Activated CD8-positive, alpha-beta memory T cell treated with anti-CD3 and anti-CD28 coated beads for 36 hours (primary cell): Measurements from ENCODE around the gene JHY. TPM values are rescaled to one million over a fixed set of nuclear protein-coding genes. Genes with fewer than 3 reads are reported as not detected.

Experiments used
- CTCF ChIA-PET: fragments of 350-600 bp; sonication (Branson Sonifier 250); formaldehyde crosslinking; loops from one replicate; lab custom pipeline; 2021; ENCODE audit warnings: antibody characterized with exemption; lab: Charles Lee
- POLR2A ChIA-PET: fragments of 350-600 bp; sonication (Branson Sonifier 250); formaldehyde crosslinking; loops from one replicate; lab custom pipeline; 2021; ENCODE audit warnings: antibody characterized with exemption; lab: Charles Lee
- total RNA-seq, 2 experiments: library from RNA; stranded (reverse); gene quantifications; one replicate each; pipeline ENCODE4 v1.2.3, GENCODE V29; 2021

The JHY gene
- total RNA-seq = 1 to 10 TPM; 2.7 to 3.6 TPM

DNA sequence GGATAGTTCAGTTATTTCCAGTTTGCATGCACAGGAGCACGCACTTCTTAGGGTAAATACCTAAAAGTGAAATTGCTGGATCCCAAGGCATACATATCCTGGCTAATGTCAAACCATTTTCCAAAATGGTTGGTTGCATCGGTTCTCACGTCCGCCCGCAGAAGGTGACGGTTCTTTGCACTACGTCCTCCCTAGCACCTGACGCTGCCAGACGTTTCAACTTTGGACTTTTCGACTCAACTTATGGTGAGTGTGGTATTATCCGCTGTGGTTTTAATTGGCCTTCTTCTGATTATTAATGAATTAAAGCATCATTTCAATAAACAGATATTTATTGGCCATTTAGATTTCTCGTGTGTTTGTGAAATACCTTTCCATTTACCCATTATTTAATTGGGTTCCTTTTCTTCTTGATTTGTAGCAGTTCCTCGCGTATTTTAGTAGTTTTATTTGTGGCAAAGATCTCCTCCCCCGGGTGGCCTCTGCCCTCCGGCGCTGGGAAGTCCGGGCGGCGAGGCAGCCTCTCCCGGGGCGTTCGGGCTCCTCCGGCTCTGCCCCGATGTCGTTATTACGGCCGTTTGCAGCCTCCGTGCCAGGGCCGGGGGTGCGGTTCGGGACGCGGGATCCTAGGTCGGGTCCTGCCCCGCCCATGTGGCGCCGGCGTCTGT, at the start of gene JHY:
TSS of gene JHY (plus strand) at position 571 of the 668 bp plus-strand sequence. CDS start 3,091 bp downstream, outside the sequence.
- POLR2A ChIA-PET = no interaction called here
- CTCF ChIA-PET = interaction anchor here (1.0 to 1.4 kb wide), 2 partner anchors 18 to 172 kb away, joined by 3 to 4 read pairs; no protein-coding TSS in a partner anchor

DNA sequence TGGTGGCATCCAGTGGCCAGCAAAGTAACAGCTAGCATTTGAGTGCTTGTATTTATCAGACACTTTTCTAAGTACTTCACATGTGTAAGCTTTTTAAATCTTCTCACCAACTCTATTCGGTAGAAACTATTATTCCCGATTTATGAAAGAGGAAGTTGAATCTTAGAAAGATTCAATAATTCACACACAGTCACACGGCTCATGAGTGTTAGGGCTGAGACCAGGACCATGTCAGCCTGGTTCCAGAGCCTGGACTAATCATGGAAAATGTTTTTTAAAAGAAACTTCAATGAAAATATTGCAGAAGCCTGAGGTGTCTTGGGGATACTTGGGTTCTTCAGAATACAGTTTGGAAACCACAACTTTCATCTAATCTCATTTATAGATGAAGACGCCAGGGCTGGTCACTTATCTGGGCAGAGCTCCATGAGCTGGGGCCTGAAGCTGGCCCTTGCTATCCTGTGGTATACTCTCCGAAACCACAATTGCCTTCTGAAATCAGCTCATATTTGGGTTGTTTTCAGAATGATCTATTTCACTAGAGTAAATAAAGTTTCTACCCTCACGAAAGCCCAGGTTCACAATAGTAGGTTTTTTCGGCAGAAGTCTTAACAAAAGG, 48.6 kb upstream of the JHY start:
- ChIA-PET CTCF (interaction anchor here (0.6 to 2.3 kb wide), 6 partner anchors 13 to 27 kb away, joined by 3 to 4 read pairs (median 3); no protein-coding TSS in a partner anchor), POLR2A (interaction anchor here (0.6 kb wide), 1 partner anchor 18 kb away, joined by 3 read pairs; no protein-coding TSS in a partner anchor)

DNA sequence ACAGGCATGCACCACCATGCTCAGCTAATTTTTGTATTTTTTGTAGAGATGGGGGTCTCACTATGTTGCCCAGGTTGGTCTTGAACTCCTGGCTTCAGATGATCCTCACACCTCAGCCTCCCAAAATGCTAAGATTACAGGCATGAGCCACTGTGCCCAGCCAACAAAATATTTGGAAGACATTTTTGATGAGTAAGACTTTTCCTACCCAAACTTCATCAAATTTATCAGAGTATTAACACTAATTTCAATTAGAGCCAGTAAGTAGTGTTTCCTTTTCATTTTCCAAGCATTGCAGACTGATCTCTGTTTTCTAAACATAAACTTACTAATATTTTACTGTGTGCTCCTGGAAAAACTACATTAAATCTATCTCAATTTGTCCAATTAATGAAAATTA, 45.6 kb upstream of the JHY start:
- ChIA-PET CTCF (interaction anchor here (1.6 kb wide), 1 partner anchor 17 kb away, joined by 8 read pairs; no protein-coding TSS in a partner anchor), POLR2A (interaction anchor here (0.7 kb wide), 1 partner anchor 16 kb away, joined by 3 read pairs; no protein-coding TSS in a partner anchor)

DNA sequence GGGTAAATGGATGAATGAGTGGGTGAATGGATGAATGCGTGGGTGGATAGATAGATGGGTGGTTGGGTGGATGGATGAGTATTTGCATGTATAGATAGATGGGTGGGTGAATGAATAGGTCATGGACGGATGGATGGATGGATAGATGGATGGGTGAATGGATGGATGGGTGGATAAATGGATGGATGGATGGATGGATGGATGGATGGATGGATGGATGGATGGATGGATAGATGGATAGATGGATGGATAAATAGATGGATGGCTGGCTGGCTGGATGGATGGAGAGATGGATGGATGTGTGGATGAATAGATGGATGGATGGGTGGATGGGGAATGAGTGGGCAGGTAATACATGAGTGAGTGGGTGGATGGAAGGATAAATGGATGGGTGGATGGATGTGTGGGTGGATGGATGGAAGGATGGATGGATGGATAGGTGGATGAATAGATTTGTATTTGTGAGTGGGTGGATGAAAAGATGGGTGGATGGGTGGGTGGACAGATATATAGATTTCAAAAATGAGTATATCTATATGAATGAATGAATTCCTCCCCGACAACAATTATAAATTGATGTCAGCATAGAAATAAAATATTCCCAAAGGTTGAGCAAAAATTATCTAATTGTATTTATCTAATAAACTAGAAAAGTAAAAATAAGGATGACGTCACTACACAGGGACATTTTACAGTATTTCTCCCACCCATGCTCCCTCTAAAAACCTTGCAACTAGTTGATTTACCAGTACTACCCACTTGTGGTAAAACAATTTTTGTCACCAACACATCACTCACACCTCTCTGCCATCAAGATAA, 44.8 kb upstream of the JHY start:
- ChIA-PET CTCF (interaction anchor here (0.8 to 3.6 kb wide), 8 partner anchors 10 to 185 kb away, joined by 3 to 20 read pairs (median 4); no protein-coding TSS in a partner anchor), POLR2A (interaction anchor here (0.7 to 1.9 kb wide), 8 partner anchors 9 to 224 kb away, joined by 3 to 16 read pairs (median 6); partner anchors contain the start of gene HSPA8)

DNA sequence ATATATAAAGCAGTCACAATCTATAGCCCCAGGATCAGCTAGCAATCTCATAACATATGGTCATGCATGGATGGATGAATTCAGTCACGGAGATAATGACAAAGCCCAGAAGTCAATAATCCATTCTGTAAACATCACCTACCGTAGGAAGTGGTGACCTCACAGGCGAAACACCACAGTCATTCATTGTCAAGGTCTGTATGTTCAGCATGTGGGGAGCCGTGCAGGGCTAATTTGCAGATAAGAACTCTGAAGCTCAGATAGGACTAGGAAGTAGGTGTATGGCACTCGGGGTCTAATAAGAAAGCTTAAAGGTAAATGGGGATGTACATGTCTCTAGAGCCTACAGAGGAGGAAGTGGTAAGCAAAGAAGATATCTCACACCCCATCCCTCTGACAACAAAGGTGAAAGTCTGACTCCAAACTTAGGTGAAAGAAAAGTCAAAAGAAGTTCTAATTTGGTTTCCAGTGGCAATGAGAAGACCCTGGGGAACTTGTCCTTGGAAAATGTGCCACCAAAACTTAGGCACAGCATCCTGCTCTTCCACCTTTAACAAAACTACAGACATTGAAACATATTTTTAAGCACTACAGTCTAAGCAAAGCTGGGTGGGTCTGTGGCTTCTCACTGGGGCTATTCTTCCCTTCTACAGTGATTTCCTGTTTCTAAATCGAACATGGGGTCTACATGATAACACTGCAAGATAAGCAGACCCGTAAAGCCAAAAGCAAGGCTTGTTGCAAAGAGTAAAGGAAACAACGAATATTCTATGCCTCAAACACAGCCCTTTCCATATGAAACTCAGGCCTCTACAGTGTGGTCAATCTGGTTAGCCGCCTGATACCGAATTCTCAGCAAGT, 39.0 kb upstream of the JHY start:
- ChIA-PET POLR2A (interaction anchor here (0.7 to 1.5 kb wide), 3 partner anchors 8 to 219 kb away, joined by 3 to 10 read pairs (median 7); no protein-coding TSS in a partner anchor), CTCF (interaction anchor here (0.8 to 2.8 kb wide), 4 partner anchors 8 to 122 kb away, joined by 3 to 16 read pairs (median 8); no protein-coding TSS in a partner anchor)

DNA sequence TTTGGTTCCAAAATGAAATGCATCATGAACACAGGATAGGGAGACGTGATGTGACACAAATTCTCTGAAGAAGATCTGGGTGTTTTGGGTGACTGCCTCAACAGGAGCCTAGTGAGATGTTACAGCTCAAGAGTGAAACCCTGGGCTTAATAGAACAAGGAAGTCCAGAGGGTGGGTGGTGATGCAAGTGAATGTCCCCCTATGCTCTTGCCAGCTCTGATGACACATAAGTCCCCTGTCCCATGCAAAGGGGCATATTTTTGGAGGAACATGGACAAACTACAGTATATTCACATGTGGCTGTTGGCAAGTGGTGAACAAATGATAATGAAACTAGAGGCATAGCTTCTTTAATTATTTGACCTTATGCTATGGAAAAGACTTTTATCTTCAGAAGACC, 35.1 kb upstream of the JHY start:
- ChIA-PET CTCF (interaction anchor here (1.1 to 2.3 kb wide), 3 partner anchors 9 to 102 kb away, joined by 4 to 7 read pairs (median 4); partner anchors contain the start of gene CRTAM), POLR2A (interaction anchor here (1.6 to 1.8 kb wide), 2 partner anchors 9 to 215 kb away, joined by 6 read pairs; partner anchors contain the start of genes CRTAM and HSPA8)

DNA sequence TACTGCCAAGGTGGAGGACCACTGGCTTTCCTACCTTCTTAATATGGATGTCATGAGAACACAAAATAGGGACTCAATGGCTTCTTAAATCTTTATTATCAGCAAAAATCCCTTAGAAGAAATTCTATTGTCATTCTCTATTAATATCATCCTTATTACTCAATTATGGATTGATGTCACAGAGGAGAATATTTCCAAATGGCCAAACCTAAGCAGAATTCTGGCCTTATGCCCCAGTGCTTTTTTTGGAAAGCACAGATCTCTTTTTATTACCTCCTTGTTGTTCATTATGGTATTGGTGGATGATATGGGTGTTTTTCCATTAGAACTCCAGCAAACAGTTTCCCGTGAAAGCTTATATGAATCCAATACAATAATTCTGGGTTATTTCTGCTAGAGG, 34.4 kb upstream of the JHY start:
- ChIA-PET POLR2A (interaction anchor here (1.3 to 1.8 kb wide), 2 partner anchors 8 to 10 kb away, joined by 4 to 6 read pairs; partner anchors contain the start of gene CRTAM), CTCF (interaction anchor here (2.3 kb wide), 1 partner anchor 10 kb away, joined by 7 read pairs; the partner anchor contains the start of gene CRTAM)

DNA sequence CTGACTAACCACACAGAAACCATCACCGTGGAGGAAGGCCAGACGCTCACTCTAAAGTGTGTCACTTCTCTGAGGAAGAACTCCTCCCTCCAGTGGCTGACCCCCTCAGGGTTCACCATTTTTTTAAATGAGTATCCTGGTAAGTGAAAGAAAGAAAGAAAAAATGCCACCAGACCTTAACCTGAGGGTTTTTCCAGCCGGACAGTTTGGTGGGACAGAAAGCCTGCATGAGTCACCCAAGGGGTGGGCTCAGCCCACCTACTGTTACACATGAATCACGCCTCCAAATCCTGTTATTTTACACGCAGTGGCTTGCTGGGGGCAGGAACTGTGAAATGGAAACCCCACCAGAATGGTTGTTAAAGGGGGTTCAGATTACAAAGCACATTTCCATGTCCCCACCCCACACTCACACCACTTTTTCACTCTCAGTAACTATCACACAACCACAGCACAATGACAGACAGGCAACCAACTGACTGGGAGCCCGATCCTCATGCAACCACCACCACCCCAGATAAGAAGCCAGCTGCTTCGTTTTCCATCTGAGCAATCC, 32.4 kb upstream of the JHY start:
- POLR2A ChIA-PET = interaction anchor here (0.7 kb wide), 1 partner anchor 12 kb away, joined by 4 read pairs; the partner anchor contains the start of gene CRTAM
- CTCF ChIA-PET = interaction anchor here (1.1 to 1.9 kb wide), 4 partner anchors 11 to 54 kb away, joined by 3 to 14 read pairs (median 4); partner anchors contain the start of gene CRTAM

DNA sequence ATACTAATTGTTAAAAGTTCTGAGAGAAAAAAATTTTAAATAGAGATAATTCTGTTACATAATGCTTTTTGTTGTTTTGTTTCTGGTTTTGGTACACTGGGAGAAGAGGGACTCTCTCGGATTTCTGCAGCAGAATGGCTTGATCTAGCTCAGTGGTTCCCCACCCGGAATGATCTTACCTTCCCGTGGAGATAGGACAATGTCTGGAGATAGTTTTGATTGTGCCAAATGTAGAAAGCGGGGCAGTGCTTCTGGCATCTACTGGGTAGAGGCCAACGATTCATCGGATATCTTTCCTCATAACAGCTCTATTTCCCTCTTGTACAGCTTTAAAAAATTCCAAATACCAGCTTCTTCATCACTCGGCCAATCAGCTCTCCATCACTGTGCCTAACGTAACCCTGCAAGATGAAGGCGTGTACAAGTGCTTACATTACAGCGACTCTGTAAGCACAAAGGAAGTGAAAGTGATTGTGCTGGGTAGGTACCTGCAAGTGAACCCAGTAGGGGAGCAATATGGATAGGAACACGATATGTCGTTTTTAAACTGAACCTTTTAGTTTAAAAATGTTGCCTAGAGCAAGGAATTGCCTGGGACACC, 31.1 kb upstream of the JHY start:
- CTCF ChIA-PET = interaction anchor here (0.8 to 2.2 kb wide), 6 partner anchors 8 to 35 kb away, joined by 3 to 14 read pairs (median 4); partner anchors contain the start of gene CRTAM
- POLR2A ChIA-PET = interaction anchor here (0.8 to 2.4 kb wide), 3 partner anchors 8 to 17 kb away, joined by 3 to 16 read pairs (median 10); partner anchors contain the start of gene CRTAM

DNA sequence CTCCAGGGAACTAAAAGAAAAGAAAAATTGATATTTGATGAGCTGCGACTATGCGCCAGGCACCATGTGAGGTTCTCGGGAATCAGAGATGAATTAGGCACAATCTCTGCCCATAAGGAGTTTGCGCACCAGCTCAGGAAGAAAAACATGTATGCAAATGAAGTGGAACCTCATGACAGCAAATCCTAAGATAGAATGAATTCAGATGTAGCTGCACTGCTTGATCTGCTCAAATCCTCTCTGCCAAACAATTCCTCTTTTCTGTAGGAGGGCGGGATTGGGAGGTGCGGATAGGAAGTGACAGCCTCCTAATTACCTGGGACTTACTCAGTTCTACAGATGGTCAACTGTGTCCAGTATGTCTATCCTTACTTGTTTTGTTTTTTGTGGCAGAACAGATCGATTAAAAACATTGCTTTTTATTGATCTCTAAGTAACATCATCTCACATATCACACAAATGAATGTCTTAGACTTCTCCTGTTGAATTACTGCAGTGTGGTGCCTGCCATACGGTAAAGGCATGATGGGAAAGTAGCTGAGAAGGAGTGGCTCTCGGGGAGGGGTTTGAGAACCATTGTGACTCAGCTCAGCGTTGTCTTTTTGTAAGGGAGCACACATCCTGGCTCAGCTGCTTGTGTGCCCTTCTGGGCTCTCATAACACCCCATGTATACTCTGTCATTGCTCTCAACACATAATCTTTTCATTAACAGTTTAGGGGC, 30.3 kb upstream of the JHY start:
- CTCF ChIA-PET = interaction anchor here (0.9 to 3.2 kb wide), 13 partner anchors 8 to 223 kb away, joined by 3 to 42 read pairs (median 8); partner anchors contain the start of gene CRTAM
- POLR2A ChIA-PET = interaction anchor here (0.8 to 2.4 kb wide), 7 partner anchors 9 to 210 kb away, joined by 3 to 16 read pairs (median 3); partner anchors contain the start of genes CRTAM and HSPA8

DNA sequence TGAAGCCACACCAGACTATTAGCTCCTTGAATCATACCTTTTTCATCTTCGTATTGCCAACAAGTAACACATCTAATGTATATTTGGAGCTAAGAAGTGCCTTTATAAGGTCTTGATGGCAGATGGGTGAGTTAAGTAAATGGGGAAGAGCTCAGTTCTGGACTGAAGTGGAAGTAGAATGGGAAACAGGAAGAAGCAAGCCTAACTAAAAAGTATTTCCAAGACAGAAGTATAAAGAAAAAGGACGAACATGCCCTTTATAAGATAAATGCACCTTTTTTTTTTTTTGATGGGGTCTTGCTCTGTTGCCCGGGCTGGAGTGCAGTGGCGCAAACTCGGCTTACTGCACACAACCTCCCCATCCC, 29.8 kb upstream of the JHY start:
- POLR2A ChIA-PET = interaction anchor here (0.7 to 2.4 kb wide), 7 partner anchors 9 to 209 kb away, joined by 3 to 16 read pairs (median 4); partner anchors contain the start of genes CRTAM and HSPA8
- CTCF ChIA-PET = interaction anchor here (0.8 to 3.2 kb wide), 16 partner anchors 8 to 224 kb away, joined by 3 to 42 read pairs (median 6); partner anchors contain the start of gene CRTAM

DNA sequence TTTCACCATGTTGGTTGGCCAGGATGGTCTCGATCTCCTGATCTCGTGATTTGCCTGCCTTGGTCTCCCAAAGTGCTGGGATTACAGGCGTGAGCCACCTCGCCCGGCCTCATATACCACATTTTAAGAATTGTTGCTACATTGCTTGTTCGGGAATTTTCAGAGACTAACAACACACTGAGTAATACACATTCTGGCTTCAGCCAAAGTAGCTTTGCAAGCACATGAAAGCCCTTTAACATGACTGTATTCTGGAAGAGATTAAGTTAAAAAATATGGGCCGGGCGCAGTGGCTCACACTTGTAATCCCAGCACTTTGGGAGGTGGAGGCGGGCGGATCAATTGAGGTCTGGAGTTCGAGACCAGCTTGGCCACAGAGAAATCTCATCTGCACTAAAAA, 29.3 kb upstream of the JHY start:
- POLR2A ChIA-PET = interaction anchor here (0.7 to 2.4 kb wide), 7 partner anchors 10 to 209 kb away, joined by 3 to 10 read pairs (median 3); partner anchors contain the start of gene HSPA8
- CTCF ChIA-PET = interaction anchor here (0.8 to 3.2 kb wide), 19 partner anchors 9 to 224 kb away, joined by 3 to 42 read pairs (median 5); partner anchors contain the start of gene CRTAM

DNA sequence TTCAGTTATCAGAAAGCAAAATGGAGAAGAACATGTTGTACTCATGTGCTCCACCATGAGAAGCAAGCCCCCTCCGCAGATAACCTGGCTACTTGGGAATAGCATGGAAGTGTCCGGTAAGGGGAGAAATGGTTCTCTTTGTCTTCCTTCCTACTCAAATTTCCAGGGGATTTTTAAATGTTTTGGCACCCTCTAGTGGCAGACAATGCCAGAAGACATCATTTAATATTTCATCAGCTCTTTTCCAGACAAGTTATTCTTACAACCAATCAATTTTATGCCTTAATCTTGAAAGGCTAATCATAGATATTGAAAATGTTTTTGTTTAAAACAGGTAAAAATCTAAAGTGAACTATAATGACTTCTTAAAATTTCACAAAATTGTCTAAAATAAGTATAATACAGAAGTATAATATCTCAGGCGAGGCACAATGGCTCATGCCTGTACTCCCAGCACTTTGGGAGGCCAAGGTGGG, 28.6 kb upstream of the JHY start:
- ChIA-PET POLR2A (interaction anchor here (0.8 kb wide), 1 partner anchor 167 kb away, joined by 3 read pairs; no protein-coding TSS in a partner anchor), CTCF (interaction anchor here (0.8 to 3.2 kb wide), 20 partner anchors 10 to 221 kb away, joined by 3 to 42 read pairs (median 6); partner anchors contain the start of gene CRTAM)

DNA sequence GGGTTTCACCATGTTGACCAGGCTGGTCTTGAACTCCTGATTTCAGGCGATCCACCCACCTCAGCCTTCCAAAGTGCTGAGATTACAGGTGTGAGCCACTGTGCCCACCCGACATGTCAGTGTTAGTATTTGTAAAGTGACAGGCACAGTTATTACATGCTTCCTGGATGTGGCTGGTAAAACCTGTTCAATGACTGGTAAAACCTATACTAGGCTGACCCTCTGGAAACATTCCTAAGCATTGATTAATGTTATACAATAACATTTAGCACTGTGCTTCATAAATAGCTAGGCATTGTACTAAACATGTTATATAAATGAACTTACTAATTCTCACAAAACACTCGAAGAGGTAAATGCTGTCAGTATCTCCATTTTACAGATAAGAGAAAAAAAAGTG, 20.9 kb upstream of the JHY start:
- CTCF ChIA-PET = no interaction called here
- POLR2A ChIA-PET = no interaction called here

DNA sequence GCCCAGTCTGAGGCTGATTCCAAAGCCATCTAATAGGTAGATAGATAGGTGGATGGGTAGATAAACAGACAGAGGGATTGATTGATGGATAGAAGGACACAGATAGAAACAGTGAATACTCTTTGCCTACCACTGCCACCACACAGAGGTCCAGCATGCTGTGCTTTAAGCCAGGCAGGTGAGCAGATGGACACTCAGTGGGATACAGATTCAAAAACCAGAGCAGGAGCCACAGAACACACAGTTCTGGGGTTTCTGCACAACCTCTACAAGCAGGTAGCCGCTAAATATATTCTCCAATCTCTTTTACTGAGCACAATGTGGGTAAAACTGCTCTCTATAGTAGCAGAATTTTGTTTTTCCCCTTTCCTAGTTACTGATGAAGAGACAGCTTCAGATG, 20.5 kb upstream of the JHY start:
- POLR2A ChIA-PET = no interaction called here

More for the DNA sequence above, 20.5 kb upstream of the JHY start:
- CTCF ChIA-PET = interaction anchor here (1.2 kb wide), 1 partner anchor 173 kb away, joined by 3 read pairs; no protein-coding TSS in a partner anchor
